ENCODE data around the gene LMLN. TPM values are rescaled to one million over a fixed set of nuclear protein-coding genes. Genes with fewer than 3 reads are reported as not detected.

LMLN gene
- total and polyA plus RNA-seq, 2 donors (not counting 1 experiment from before 2014, with no cell fraction given) = 6.6 to 7.1 TPM

DNA sequence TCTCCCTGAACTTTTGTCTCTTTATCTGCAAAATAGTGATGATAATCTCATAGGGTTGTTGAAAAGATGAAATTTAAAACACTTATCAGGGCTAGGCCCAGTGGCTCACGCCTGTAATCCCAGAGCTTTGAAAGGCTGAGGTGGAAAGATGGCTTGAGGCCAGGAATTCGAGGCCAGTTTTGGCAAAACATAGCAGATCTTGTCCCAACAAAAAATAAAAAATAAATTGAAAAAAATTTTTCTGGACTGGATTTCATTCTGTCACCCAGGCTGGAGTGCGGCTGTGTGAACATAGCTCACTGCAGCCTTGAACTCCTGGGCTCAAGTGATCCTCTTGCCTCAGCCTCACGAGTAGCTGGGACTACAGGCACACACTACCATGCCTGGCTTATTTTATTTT is 29.6 kb downstream of the LMLN start:
- Histone ChIP-seq H2AFZ (ENCODE audit: low read length) (no peak overlapping the region), H3K4me2 (ENCODE audit: extremely low read depth, insufficient read depth, low read length) (no peak overlapping the region), H3K9ac (ENCODE audit: insufficient read depth, low read length) (no peak overlapping the region), H3K36me3 (ENCODE audit: control insufficient read depth, insufficient read depth, low read length) (no peaks in the 10 kb centered on the region), H3K4me3 (replicated peaks in 1 of 4; ENCODE audit: control extremely low read depth in 1 of 4, insufficient read depth in 1 of 4, low read depth in 3 of 4, low read length in 4 of 4) (no peak overlapping the region), H4K20me1 (ENCODE audit: control insufficient read depth, extremely low read depth, insufficient read depth, low read length) (no peaks in the 10 kb centered on the region), H3K27ac (ENCODE audit: insufficient read depth, low read length) (no peak overlapping the region), H3K9me3 (ENCODE audit: control insufficient read depth, insufficient read depth, low read depth, low read length) (no peaks in the 10 kb centered on the region), H3K79me2 (ENCODE audit: control insufficient read depth, insufficient read depth, low read length) (no peaks in the 10 kb centered on the region), H3K4me1 (ENCODE audit: control insufficient read depth, extremely low read depth, insufficient read depth, low read length) (no peaks in the 10 kb centered on the region), H3K27me3 (ENCODE audit: control insufficient read depth, insufficient read depth, low read length) (no peaks in the 10 kb centered on the region)
- TF ChIP-seq, protein P1, sequence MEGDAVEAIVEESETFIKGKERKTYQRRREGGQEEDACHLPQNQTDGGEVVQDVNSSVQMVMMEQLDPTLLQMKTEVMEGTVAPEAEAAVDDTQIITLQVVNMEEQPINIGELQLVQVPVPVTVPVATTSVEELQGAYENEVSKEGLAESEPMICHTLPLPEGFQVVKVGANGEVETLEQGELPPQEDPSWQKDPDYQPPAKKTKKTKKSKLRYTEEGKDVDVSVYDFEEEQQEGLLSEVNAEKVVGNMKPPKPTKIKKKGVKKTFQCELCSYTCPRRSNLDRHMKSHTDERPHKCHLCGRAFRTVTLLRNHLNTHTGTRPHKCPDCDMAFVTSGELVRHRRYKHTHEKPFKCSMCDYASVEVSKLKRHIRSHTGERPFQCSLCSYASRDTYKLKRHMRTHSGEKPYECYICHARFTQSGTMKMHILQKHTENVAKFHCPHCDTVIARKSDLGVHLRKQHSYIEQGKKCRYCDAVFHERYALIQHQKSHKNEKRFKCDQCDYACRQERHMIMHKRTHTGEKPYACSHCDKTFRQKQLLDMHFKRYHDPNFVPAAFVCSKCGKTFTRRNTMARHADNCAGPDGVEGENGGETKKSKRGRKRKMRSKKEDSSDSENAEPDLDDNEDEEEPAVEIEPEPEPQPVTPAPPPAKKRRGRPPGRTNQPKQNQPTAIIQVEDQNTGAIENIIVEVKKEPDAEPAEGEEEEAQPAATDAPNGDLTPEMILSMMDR (conservative IDR thresholded peaks at IDR 0.05 in 1 of 2, IDR thresholded peaks at IDR 0.05 in 1 of 2; ENCODE audit: low read depth in 1 of 2, low read length in 2 of 2) = no peak
- no peak for TF ChIP-seq EZH2 (IDR thresholded peaks at IDR 0.05; ENCODE audit: low read length, missing control alignments)
- no peak for DNase-seq (ENCODE audit: low read depth in 2 of 2)

DNA sequence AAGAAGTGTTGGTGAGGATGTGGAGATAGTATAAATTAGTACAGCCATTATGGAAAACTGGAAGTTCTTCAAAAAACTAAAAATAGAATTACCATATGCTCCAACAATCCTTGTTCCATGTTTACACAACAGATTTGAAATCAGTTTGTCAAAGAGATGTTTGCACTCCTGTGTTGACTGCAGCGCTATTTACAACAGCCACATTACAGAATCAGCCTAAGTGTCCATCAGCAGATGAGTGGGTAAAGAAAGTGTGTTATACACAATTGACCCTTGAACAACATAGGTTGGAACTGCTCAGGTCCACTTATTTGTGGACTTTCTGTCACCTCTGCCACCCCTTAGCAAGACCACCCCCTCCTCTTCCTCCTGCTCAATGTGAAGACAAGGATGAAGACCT is 34.7 kb downstream of the LMLN start:
- no peak for DNase-seq (ENCODE audit: low read depth in 2 of 2)

DNA sequence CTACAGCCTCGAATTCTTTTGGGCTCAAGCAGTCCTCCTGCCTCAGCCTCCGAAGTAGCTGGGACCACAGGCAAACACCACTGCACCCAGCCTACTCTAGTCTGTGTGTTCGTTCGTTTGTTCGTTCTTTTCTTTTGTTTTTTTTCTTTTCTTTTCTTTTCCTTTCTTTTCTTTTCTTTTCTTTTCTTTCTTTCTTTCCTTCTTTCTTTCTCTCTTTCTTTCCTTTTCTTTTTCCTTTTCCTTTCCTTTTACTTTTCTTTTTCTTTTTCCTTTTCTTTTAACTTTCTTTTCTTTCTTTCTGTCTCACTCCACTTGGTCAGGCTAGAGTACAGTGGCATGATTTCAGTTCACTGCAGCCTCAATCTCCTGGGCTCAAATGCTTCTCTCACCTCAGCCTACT is 36.8 kb downstream of the LMLN start:
- Histone ChIP-seq H3K27ac (ENCODE audit: insufficient read depth, low read length) (no peak overlapping the region), H3K4me3 (replicated peaks in 1 of 4; ENCODE audit: control extremely low read depth in 1 of 4, insufficient read depth in 1 of 4, low read depth in 3 of 4, low read length in 4 of 4) (no peak overlapping the region)

More for the DNA sequence above, 34.7 kb downstream of the LMLN start:
- Histone ChIP-seq H3K4me2 (ENCODE audit: extremely low read depth, insufficient read depth, low read length) (no peak overlapping the region), H3K79me2 (ENCODE audit: control insufficient read depth, insufficient read depth, low read length) (no peaks in the 10 kb centered on the region), H3K27me3 (ENCODE audit: control insufficient read depth, insufficient read depth, low read length) (no peaks in the 10 kb centered on the region), H3K27ac (ENCODE audit: insufficient read depth, low read length) (no peak overlapping the region), H2AFZ (ENCODE audit: low read length) (no peak overlapping the region), H3K4me3 (replicated peaks in 1 of 4; ENCODE audit: control extremely low read depth in 1 of 4, insufficient read depth in 1 of 4, low read depth in 3 of 4, low read length in 4 of 4) (no peak overlapping the region), H3K4me1 (ENCODE audit: control insufficient read depth, extremely low read depth, insufficient read depth, low read length) (no peaks in the 10 kb centered on the region), H4K20me1 (ENCODE audit: control insufficient read depth, extremely low read depth, insufficient read depth, low read length) (no peaks in the 10 kb centered on the region), H3K36me3 (ENCODE audit: control insufficient read depth, insufficient read depth, low read length) (no peaks in the 10 kb centered on the region), H3K9ac (ENCODE audit: insufficient read depth, low read length) (no peak overlapping the region), H3K9me3 (ENCODE audit: control insufficient read depth, insufficient read depth, low read depth, low read length) (no peaks in the 10 kb centered on the region)
- TF ChIP-seq, protein P1 (conservative IDR thresholded peaks at IDR 0.05 in 1 of 2, IDR thresholded peaks at IDR 0.05 in 1 of 2; ENCODE audit: low read depth in 1 of 2, low read length in 2 of 2) = no peak
- no peak for TF ChIP-seq EZH2 (IDR thresholded peaks at IDR 0.05; ENCODE audit: low read length, missing control alignments)

More for the DNA sequence above, 36.8 kb downstream of the LMLN start:
- H3K9ac ChIP-seq (ENCODE audit: insufficient read depth, low read length) = no peak overlapping the region
- H3K36me3 ChIP-seq (ENCODE audit: control insufficient read depth, insufficient read depth, low read length) = no peaks in the 10 kb centered on the region
- DNase-seq (ENCODE audit: low read depth in 2 of 2) = no peak
- H4K20me1 ChIP-seq (ENCODE audit: control insufficient read depth, extremely low read depth, insufficient read depth, low read length) = no peaks in the 10 kb centered on the region
- no peaks in the 10 kb centered on the region for H3K9me3 ChIP-seq (ENCODE audit: control insufficient read depth, insufficient read depth, low read depth, low read length)
- TF ChIP-seq, protein P1 (conservative IDR thresholded peaks at IDR 0.05 in 1 of 2, IDR thresholded peaks at IDR 0.05 in 1 of 2; ENCODE audit: low read depth in 1 of 2, low read length in 2 of 2) = no peak
- TF ChIP-seq EZH2 (IDR thresholded peaks at IDR 0.05; ENCODE audit: low read length, missing control alignments) = no peak
- no peak overlapping the region for H3K4me2 ChIP-seq (ENCODE audit: extremely low read depth, insufficient read depth, low read length)
- no peak overlapping the region for H2AFZ ChIP-seq (ENCODE audit: low read length)
- no peaks in the 10 kb centered on the region for H3K4me1 ChIP-seq (ENCODE audit: control insufficient read depth, extremely low read depth, insufficient read depth, low read length)
- no peaks in the 10 kb centered on the region for H3K79me2 ChIP-seq (ENCODE audit: control insufficient read depth, insufficient read depth, low read length)
- H3K27me3 ChIP-seq (ENCODE audit: control insufficient read depth, insufficient read depth, low read length) = no peaks in the 10 kb centered on the region

Measured in fibroblast of lung (primary cell).